NB4 (cell line): ENCODE data around the gene MMP25.

ENCODE experiments used
- CTCF ChIP-seq: IDR thresholded peaks from one replicate; pipeline ENCODE4 v1.5.1; 2012; ENCODE audit warnings: low read depth, low read length
- MAX ChIP-seq: IDR thresholded peaks from 2 replicates; pipeline ENCODE4 v1.6.1; 2011; ENCODE audit warnings: low read depth, low read length
- POLR2A ChIP-seq: IDR thresholded peaks from 2 replicates; pipeline ENCODE4 v1.6.1; 2011; ENCODE audit warnings: mild to moderate bottlenecking; ENCODE audit not compliant: insufficient read length; ENCODE audit errors: extremely low read depth

GRCh38 chr16:3084491-3084890 is 38.1 kb downstream of the MMP25 start:
- TF ChIP-seq CTCF (no peak), POLR2A (no peak), MAX (no peak)
